ENCODE data around the gene DCLK1. TPM values are rescaled to one million over a fixed set of nuclear protein-coding genes. Genes with fewer than 3 reads are reported as not detected.

Gene DCLK1
- total RNA-seq, 1 donor from 2014 or later, result 2.2 TPM

GRCh38 chr13:35791184-35791851 is 339.9 kb downstream of the DCLK1 start:
- H3K4me3 ChIP-seq (ENCODE audit: low read depth, low read length), result no peak overlapping the region
- DNase-seq (ENCODE audit: low read depth), result no peak
- TF ChIP-seq CTCF (conservative IDR thresholded peaks at IDR 0.05; ENCODE audit: low read depth, low read length), result no peak

GRCh38 chr13:35789335-35790165 is 341.6 kb downstream of the DCLK1 start:
- DNase-seq (ENCODE audit: low read depth), result no peak
- peak; percentile 66 for TF ChIP-seq CTCF (conservative IDR thresholded peaks at IDR 0.05; ENCODE audit: low read depth, low read length)
- H3K4me3 ChIP-seq (ENCODE audit: low read depth, low read length), result no peak overlapping the region

DNA sequence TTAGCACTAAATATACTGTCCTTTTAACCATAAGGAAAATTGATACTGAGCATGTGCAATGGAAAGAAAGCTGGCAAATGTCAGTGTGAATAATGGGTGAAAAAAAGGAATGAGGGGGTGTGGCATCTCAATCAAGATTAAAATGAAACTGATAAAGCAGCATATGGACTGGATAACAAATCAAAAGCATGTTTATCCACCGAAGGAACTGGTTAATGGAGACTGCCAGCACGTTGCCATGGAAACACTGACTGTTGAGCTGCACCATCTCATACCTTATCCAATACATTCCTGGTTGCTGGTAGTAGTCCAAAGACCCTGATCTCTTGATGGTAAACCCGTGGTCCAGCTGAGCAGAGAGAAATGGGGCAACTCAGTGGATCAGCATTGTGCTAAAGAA is 343.2 kb downstream of the DCLK1 start:
- TF ChIP-seq CTCF (conservative IDR thresholded peaks at IDR 0.05; ENCODE audit: low read depth, low read length), result no peak
- DNase-seq (ENCODE audit: low read depth), result no peak
- no peak overlapping the region for H3K4me3 ChIP-seq (ENCODE audit: low read depth, low read length)

GRCh38 chr13:35785576-35786303 is 345.4 kb downstream of the DCLK1 start:
- no peak for DNase-seq (ENCODE audit: low read depth)
- TF ChIP-seq CTCF (conservative IDR thresholded peaks at IDR 0.05; ENCODE audit: low read depth, low read length), result no peak
- H3K4me3 ChIP-seq (ENCODE audit: low read depth, low read length), result no peak overlapping the region

- H3K4me3 ChIP-seq (ENCODE audit: low read depth, low read length), result no peak overlapping the region
- TF ChIP-seq CTCF (conservative IDR thresholded peaks at IDR 0.05; ENCODE audit: low read depth, low read length), result no peak
- DNase-seq (ENCODE audit: low read depth), result peak; percentile 69
Observed at GRCh38 chr13:35784286-35784951, 346.8 kb downstream of the DCLK1 start.

- TF ChIP-seq CTCF (conservative IDR thresholded peaks at IDR 0.05; ENCODE audit: low read depth, low read length), result no peak
- DNase-seq (ENCODE audit: low read depth), result no peak
- no peak overlapping the region for H3K4me3 ChIP-seq (ENCODE audit: low read depth, low read length)
Observed at GRCh38 chr13:35782793-35783192, 348.4 kb downstream of the DCLK1 start.
